Kidney epithelial cell (primary cell): Measurements from ENCODE around the gene ADGRB2. TPM values are rescaled to one million over a fixed set of nuclear protein-coding genes. Genes with fewer than 3 reads are reported as not detected.
A peak's percentile ranks its signal among the peaks of the same experiment; 100 is the strongest.

ENCODE experiments used
- DNase-seq: peaks from one replicate; pipeline ENCODE4 v3.0.0-alpha.2; 2010; ENCODE audit warnings: low read depth
- H3K27me3 ChIP-seq: 2 replicates; pipeline ENCODE4 v1.6.0; 2011; ENCODE audit warnings: low read length; ENCODE audit not compliant: control insufficient read depth, insufficient read depth
- H3K36me3 ChIP-seq: 2 replicates; pipeline ENCODE4 v1.5.1; 2011; ENCODE audit warnings: low read length; ENCODE audit not compliant: control insufficient read depth, insufficient read depth
- H3K4me3 ChIP-seq: 2 replicates; pipeline ENCODE4 v1.5.1; 2011; ENCODE audit warnings: low read depth, mild to moderate bottlenecking, control low read depth, low read length
- total RNA-seq: library from RNA; depleted of rRNA; stranded (reverse); fragments of >200 nt; gene quantifications from 2 replicates; pipeline ENCODE4 v1.2.3, GENCODE V29; 2015
- TF ChIP-seq, protein P1 (sequence below): IDR thresholded peaks from 2 replicates; pipeline ENCODE4 v1.5.1; 2011; ENCODE audit warnings: mild to moderate bottlenecking, moderate library complexity, low read length, control low read depth, inconsistent platforms; ENCODE audit not compliant: insufficient read depth, poor library complexity, severe bottlenecking

The ADGRB2 gene
- total RNA-seq, 1 donor from 2014 or later: 1.5 TPM

DNA sequence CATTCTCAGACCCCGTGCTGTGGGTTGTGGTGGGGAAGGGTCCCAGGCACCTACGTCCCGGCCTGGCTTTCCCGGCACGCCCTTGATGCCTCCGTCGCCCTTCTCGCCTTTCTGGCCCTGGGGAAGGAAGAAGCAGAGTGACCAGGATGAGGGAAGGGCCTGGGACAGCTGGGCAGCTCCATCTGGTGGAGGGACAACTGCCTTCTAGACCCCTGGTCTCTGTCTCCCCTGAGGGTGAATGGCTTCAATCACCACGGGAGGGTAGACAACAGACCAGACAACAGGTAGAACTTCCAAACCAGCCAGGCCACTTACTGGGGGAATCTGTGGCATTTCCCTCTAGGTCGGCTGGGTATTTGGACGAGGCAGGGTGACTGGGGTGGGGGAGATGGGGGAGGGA is 72.2 kb downstream of the ADGRB2 start:
- Histone ChIP-seq H3K4me3 (no peak overlapping the region), H3K36me3 (no peaks in the 10 kb centered on the region), H3K27me3 (no peaks in the 10 kb centered on the region)
- TF ChIP-seq, protein P1, sequence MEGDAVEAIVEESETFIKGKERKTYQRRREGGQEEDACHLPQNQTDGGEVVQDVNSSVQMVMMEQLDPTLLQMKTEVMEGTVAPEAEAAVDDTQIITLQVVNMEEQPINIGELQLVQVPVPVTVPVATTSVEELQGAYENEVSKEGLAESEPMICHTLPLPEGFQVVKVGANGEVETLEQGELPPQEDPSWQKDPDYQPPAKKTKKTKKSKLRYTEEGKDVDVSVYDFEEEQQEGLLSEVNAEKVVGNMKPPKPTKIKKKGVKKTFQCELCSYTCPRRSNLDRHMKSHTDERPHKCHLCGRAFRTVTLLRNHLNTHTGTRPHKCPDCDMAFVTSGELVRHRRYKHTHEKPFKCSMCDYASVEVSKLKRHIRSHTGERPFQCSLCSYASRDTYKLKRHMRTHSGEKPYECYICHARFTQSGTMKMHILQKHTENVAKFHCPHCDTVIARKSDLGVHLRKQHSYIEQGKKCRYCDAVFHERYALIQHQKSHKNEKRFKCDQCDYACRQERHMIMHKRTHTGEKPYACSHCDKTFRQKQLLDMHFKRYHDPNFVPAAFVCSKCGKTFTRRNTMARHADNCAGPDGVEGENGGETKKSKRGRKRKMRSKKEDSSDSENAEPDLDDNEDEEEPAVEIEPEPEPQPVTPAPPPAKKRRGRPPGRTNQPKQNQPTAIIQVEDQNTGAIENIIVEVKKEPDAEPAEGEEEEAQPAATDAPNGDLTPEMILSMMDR: no peak
- DNase-seq: no peak

DNA sequence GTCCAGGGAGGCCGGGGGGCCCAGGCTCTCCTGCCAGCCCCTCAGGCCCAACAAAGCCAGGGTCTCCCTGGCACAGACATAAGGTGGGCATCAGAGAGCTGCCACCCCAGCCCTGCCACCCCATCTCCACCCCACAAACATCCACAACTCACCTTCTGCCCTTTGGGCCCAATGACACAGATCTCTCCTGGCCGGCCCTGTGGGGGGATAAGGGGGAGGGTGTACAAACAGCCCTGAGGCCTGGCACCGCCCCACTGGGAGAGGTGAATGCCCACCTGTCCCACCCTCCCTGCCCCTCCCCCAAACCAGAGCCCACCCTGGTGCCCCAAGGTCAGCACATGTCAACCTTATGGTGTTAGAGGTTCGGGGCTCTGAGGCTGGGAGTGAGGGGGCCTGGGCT is 72.7 kb downstream of the ADGRB2 start:
- H3K36me3 ChIP-seq: no peaks in the 10 kb centered on the region
- TF ChIP-seq, protein P1: no peak
- H3K4me3 ChIP-seq: no peak overlapping the region
- H3K27me3 ChIP-seq: no peaks in the 10 kb centered on the region
- no peak for DNase-seq

DNA sequence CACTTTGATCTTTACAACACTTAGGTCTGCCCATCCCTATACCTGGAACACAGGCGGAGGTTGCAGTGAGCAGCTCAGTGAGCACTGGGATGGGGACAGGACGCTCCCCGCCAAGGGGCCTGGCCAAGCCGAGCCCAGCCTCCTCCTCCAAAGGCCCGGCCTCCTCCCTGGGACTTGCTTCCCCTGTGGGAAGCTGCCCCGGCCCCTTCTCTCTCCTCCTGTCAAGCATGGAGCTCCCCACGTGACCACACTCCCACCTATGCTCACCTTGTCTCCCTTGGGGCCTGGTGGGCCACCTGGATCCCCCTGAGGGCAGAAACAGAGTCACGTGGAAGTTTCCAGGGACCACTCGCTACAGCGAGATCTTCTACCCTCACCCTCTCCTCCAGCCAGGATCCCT is 73.2 kb downstream of the ADGRB2 start:
- DNase-seq: no peak
- Histone ChIP-seq H3K27me3 (no peaks in the 10 kb centered on the region), H3K4me3 (no peak overlapping the region), H3K36me3 (no peaks in the 10 kb centered on the region)
- TF ChIP-seq, protein P1: no peak

DNA sequence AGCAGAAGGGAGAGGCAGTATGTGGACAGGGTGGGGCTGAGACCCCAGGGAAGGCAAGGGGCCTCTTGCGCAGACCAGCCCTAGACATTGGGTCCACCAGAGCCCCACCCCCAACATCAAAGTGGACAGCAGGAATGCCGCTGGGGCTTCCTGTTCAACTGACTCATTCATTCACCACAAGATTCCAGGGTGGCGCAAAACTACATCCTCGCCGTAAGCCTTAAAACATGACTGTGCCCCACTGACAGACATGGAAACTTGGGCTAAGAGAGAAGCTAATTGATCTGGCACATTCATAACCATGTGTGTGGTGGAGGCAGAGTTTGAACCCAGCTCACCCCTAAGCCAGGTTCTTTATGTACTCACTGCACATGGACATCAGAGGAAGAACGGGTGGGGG is 74.3 kb downstream of the ADGRB2 start:
- TF ChIP-seq, protein P1: no peak
- peak; percentile 91 for DNase-seq
- no peaks in the 10 kb centered on the region for H3K27me3 ChIP-seq
- H3K4me3 ChIP-seq: no peak overlapping the region
- no peaks in the 10 kb centered on the region for H3K36me3 ChIP-seq

DNA sequence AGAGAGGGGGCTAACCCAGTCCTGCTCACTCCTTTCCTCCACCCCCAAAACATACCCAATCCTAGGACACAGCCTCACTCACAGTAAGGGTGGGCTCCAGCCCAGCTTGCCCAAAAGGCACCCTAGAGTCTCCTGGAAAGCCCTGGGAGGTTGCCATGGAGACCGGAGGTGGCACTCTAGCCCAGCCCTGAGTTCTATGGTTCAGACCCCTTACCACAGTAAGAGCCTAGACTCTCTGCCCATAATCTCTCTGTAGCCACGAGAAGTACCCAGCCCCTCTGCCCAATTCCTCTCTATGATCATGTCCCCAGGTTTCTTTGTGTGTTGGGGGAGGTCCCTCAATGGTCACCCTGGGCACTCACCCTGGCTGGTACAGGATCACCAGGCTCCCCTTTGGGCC is 74.8 kb downstream of the ADGRB2 start:
- no peaks in the 10 kb centered on the region for H3K36me3 ChIP-seq

DNA sequence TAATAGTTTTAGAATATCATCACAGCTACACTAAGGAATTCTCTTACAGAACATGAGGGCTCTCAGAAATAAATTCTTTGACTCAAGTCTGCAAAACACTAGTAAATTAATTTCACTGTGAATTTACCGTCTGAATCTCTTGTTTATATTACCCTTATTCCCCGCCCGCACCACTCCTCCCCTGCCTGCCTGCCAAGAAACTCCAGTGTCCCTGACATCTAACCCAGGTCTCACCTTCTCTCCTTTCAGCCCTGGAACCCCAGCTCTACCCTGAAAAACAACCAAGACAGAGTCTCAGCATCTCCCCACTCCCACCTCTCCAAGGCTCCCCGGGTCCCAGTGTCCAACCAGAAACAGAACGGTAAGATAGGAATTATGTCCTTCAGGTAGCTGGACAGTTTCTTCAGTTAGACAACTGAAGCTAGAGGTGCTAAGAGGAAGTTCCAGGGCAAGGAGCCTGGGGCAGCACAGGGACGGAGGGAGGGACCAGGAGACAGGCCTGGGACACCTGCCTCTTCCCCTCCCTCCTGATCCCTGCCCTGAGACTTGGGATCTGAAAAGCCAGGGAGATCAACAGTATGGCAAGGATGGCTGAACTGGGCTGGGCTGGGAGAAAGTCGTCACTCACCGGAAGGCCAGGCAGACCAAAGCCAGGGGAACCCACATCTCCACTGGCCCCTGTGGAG is 75.8 kb downstream of the ADGRB2 start:
- no peaks in the 10 kb centered on the region for H3K36me3 ChIP-seq

More for the DNA sequence above, 74.8 kb downstream of the ADGRB2 start:
- no peak for DNase-seq
- TF ChIP-seq, protein P1: no peak
- no peaks in the 10 kb centered on the region for H3K27me3 ChIP-seq
- no peak overlapping the region for H3K4me3 ChIP-seq

More for the DNA sequence above, 75.8 kb downstream of the ADGRB2 start:
- TF ChIP-seq, protein P1: no peak
- H3K4me3 ChIP-seq: no peak overlapping the region
- no peak for DNase-seq
- no peaks in the 10 kb centered on the region for H3K27me3 ChIP-seq
